Effector CD8-positive, alpha-beta T cell (primary cell): ENCODE data around the gene NKX1-2.

Source experiments
- DNase-seq: peaks from one replicate; lab custom pipeline; 2025; lab: John Stamatoyannopoulos, UW
- total RNA-seq, 4 experiments: gene quantifications; one replicate each; lab custom pipeline; 2026; lab: John Stamatoyannopoulos, UW

NKX1-2 gene
- total RNA-seq = 0 to 0.12 (median 0) reads per million in 4 experiments

DNA sequence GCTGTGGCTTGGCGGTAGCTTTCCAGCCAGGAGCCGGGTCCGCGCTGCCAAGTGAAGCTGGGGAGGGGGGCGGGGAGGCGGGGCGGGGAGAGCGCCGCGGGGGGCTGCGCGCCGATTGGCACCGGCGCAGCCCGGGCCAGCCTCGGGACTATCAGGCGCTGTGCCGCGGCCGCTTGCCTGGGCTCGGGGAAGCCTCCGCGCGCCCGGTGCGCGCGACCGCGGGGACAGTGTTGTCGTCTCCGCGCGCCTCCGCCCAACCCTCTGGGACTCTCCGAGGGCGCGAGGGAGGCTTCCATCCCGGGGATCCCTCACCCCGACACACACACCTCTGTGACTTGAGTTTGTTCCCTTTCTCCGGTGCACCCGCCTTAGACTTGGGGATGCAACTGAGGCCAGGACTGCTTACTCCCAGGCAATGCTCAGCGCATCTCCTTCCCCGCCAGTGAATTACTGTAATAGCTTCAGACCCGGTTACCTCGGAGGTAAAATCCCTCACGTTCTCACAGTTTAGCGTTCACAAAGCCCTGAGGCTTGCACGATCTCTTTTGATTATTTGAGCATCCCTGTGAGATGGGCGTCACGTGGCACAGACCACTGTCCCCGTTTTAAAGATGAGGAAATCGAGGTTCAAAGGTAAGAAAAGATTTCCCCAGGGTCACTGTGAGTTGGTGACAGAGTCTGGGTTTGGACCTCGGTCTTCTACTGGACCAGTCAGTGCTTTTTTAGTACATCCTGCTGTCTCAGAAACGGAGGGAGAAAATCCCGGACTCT lies at the start of gene NKX1-2:
TSS of gene NKX1-2 (minus strand) at position 24 of the 771 bp plus-strand sequence. CDS start 92 bp downstream, outside the sequence.
- no peak for DNase-seq

- no peak for DNase-seq
These were observed 48.2 kb upstream of the NKX1-2 start for GRCh38 chr10:124498056-124498455.

- DNase-seq = no peak
These were observed 47.5 kb upstream of the NKX1-2 start for GRCh38 chr10:124497196-124497881.

DNA sequence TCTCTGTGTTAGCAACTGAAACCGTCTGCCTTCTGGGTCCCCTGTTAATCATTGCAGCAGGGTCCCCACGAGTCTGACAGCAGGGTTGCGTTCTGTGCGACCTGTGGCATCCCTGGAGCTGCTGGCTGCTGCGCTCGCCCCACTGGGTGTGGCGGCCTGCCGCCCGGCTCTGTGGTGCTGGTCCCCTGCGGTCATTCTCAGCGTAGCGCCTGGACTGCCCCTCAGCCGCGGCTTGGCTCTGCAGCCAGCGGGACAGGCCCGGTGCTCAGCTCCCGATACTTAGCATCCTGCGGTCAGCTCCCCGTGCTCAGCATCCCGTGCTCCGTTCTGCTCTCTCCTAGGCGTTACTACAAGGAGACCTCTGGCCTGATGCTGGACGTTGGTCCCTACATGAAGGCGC lies 46.8 kb upstream of the NKX1-2 start:
- DNase-seq = no peak

DNA sequence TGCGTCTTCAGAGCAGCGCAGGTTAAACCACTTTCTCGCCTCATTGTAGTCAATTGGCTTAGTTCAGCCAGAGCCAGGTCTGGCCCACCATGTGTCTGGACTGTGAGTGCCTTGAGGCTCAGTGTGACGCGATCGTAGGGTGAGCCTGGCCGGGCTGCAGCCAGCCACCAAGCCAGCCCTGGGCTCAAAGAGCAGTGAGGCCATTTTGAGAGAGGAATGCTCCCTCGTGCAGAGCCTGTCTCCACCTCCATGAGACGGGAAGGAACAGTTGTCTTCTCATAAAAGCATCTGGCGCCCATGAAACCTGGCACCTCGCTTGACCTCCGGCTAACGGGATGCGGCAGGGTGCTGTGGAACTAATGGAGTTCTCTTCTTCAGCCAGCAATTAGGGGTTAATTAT lies 46.3 kb upstream of the NKX1-2 start:
- no peak for DNase-seq

DNA sequence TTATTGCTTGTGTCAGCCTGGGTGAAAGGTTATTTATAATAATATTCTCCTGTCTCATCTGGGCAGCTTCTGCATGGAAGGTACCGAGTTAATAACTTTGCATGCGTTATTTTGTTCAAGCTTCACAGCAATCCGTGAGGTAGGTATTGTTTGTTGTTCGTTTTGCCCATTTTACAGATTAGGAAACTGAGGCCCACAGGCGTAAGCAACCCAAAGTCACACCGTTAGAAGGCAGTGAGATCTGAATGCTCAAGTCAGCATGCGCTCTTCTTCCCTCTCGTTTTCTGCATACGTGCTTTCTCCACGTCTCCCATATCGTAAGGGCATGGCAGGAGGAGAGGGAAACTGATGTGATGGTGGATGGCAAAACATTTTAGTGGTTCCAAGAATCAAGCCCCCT lies 45.9 kb upstream of the NKX1-2 start:
- DNase-seq = no peak

- DNase-seq = no peak
These were observed 45.3 kb upstream of the NKX1-2 start for GRCh38 chr10:124495162-124495561.

DNA sequence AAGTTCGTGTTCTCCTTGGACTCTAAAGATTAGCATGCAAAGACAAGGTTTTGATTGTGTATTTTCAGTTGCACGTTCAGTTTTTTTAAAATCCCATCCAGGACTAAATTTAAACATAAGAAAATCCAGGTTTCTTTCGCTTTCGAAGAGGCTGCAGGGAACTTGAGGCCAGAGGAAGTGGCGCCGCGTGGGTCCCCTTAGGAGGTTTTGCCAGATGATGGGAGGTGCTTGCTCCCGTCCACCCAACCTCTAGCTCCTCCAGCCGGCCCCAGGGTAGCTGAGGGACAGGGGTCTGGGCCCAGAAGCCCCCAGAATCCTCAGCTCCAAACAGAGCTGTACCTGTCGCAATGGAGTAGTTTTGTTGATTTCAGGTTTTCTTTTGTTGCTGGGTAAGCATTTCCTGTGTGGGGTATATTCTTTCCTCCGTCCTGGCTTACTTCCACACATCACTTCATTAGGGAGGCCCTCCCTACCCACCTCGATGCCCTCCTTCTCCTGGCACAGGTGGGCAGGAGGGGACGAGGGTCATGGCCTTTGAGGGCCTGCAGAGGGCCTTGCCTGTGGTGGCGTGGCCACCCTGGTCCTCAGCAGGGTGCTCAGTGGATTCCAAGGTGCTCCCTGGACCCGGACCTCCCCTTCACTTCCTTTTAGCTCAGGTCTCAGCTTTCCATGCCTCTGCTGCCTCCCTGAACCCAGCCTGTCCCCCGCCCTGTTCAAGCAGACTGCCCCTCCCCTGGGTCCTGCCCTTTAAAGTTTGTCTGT lies 44.4 kb upstream of the NKX1-2 start:
- no peak for DNase-seq

DNA sequence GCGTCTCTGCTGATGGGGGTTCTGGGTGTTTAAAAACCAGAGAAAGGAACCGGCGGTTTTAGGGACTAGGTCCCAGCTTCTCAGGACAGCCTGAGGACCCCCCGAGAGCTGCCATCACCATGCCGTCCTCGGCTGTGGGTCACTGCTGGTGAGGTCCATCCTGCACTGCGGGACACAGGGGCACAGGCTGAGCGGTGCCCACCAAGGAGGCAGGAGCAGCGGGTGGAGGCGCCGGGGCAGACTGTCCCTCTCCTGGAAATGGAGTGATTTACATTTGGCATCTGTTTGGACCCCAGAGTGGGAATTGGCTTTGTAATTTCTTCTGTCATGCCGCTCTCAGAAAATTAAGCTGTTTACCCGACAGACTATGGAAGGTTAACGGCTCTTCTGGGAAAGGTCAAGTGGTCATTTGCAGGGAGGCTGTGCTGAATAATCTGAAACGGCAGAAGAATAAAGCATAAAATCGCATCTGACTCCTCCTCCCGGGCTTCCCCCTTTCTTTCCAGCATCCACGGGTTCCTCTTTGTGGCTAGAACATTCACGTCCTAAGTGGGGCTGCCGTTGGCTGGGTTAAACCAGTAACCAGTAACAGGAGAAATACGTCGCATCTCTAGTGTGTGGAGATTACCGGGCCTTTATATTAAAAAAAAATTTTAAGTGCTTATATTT lies 43.5 kb upstream of the NKX1-2 start:
- DNase-seq = no peak

GRCh38 chr10:124492266-124492665 lies 42.4 kb upstream of the NKX1-2 start:
- no peak for DNase-seq

DNA sequence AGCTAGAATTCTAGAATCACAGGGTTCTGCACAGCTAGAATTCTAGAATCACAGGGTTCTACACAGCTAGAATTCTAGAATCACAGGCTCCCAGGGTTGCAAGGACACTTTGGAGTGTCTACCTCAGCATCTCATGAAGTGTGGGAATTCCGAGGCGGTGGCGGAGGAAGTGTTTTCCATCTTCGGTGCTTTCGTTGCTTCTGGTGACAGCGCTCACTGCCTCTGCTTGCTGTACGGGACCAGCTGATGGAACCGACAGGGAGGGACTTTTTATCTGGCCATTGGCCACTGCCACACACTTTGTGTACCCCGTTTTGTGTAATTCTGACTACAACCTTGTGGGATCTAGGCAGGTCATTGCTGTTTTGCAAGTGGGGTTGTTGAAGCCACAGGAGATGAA lies 41.3 kb upstream of the NKX1-2 start:
- DNase-seq = no peak

- DNase-seq = no peak
These were observed 36.8 kb upstream of the NKX1-2 start for GRCh38 chr10:124486635-124487034.

GRCh38 chr10:124484661-124485060 lies 34.8 kb upstream of the NKX1-2 start:
- no peak for DNase-seq

GRCh38 chr10:124484031-124484430 lies 34.2 kb upstream of the NKX1-2 start:
- DNase-seq = no peak

GRCh38 chr10:124482876-124483275 lies 33.0 kb upstream of the NKX1-2 start:
- no peak for DNase-seq

DNA sequence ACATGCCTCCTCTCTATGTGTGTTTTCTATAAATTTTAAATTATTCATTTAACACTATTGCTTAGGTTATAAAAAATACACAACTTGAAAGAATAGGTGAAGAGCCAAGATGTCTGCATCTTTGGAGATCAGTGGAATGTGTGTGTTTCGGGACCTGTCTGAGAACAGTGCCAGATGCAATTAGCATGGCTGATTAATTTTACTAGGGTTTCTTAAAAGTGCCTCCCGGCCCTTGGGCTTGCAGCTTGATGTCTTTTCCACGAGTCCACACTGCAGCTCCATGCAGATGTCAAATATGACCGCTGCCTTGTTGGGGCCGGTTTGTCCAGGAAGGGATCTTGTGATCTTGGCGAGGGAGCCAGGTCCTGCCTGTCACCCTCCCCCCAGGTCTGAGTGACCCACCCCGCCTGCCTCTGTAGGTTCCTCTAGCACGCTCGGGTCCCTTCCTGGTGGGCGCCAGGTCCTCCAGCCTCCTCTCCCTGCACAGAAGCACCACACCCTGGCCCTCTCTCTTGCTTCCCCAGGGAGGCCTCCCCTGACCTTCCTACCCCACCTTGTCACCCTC lies 32.5 kb upstream of the NKX1-2 start:
- no peak for DNase-seq

GRCh38 chr10:124481717-124482116 lies 31.9 kb upstream of the NKX1-2 start:
- no peak for DNase-seq

GRCh38 chr10:124480860-124481259 lies 31.0 kb upstream of the NKX1-2 start:
- no peak for DNase-seq

- no peak for DNase-seq
These were observed 28.7 kb upstream of the NKX1-2 start for GRCh38 chr10:124478515-124478914.

DNA sequence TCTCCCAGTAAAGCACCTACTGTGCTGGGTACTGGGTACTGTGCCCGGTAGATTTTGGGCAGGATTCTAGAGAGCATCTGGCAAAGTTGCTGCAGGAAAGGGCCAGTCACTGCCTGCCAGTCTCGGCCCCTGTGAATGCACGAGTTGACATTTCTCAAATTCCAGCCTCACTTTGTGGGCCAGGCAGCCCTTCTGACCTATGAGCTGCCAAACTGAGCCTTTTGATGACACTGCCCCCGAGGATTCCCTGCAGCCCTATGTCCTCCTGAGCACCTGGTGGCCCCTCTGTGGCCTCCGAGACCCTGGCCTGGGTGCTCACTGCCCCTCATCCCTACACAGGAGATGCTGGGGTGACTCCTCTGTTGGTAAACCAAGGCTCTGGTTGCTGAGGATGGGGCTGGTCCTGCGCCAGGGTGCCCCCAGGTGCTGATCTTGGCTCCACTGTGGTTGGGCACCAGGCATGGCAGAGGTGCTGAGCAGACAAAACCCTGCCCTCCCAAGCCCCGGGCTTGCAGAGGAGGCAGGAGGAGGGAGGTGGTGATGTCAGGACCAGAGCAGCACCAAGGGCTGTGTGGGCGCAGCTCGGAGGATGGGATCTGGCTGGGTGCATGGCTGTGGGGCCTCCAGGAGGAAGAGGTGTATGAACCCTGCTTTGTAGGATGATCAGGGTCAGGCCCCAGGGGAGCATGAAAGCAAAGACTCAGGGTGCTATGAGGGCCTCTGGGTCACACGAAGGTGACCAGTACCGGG lies 28.0 kb upstream of the NKX1-2 start:
- no peak for DNase-seq
